Tongue (tissue), 2 donors: ENCODE results near the gene CILP2. TPM values are rescaled to one million over a fixed set of nuclear protein-coding genes. Genes with fewer than 3 reads are reported as not detected.
A peak's percentile ranks its signal among the peaks of the same experiment; 100 is the strongest.

Experiments used
- DNase-seq: peaks from one replicate; pipeline ENCODE4 v3.0.0-alpha.2; 2015
- total RNA-seq: library from RNA; depleted of rRNA; stranded (reverse); fragments of >200 nt; gene quantifications from one replicate; pipeline ENCODE4 v1.2.3, GENCODE V29; 2014

CILP2 gene
- total RNA-seq, 1 donor from 2014 or later, result 5.5 TPM

GRCh38 chr19:19563348-19563848 is 25.3 kb downstream of the CILP2 start:
- no peak for DNase-seq

- DNase-seq, result no peak
Observed at GRCh38 chr19:19566306-19566705, 28.2 kb downstream of the CILP2 start.

GRCh38 chr19:19567391-19567790 is 29.3 kb downstream of the CILP2 start:
- DNase-seq, result no peak

DNA sequence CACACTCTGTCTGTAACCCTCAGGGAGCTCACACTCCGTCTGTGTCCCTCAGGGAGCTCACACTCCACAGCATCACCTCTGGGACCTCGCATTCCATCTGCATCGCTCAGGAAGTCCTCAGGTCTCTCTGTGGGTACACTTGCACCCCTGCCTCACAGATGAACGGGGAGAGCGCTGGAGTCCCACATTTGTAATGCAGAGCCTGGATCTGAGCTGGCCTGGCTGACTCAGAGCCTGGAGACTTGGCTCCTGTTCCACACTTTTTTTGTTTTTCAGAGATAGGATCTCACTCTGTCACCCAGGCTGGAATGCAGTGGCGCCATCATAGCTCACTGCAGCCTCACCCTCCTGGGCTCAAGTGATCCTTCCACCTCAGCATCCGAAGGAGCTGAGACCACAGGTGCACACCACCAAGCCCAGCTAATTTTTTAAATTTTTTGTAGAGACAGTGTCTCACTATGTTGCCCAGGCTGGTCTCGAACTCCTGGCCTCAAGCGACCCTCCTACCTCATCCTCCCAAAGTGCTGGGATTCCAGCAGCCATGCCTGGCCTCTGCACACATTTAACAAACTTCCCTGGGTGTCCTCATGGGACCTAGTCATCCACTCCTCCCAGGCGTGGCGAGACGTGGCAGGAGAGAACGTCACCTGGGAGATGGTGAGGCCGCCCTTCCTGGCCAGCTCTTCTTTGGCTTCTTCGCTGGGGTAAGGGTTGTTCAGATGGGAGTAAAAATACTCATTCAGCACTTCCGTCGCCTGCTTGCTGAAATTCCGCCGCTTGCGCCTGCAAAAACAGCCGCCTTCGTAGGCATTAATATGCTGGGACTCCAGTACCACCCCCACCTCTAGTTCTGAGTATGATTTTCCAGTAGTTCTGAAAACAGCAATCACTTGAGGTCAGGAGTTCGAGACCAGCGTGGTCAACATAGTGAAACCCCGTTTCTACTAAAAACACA is 31.0 kb downstream of the CILP2 start:
- no peak for DNase-seq

DNA sequence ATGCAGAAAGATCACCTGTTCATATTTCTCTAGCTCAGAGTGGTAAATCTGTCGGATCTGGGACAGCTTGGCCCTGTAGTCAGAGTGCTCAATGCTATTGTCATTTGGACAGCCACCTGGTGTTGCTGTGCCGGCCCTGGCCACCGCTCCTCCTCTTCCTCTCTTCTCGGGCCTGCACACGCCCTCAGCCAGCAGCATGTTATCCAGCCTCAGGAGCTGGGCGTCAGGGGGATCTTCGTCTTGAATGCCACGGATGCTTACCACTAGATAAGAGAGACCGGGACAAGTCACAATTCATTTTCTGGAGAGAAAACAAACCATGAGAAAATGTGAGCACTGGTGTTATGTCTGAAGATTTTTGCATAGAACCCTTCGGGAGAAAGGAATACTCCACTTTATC is 32.5 kb downstream of the CILP2 start:
- no peak for DNase-seq

- no peak for DNase-seq
Observed at GRCh38 chr19:19571071-19571786, 33.2 kb downstream of the CILP2 start.

GRCh38 chr19:19575411-19575810 is 37.3 kb downstream of the CILP2 start:
- no peak for DNase-seq

GRCh38 chr19:19578252-19578651 is 40.2 kb downstream of the CILP2 start:
- peak; percentile 69 for DNase-seq

- DNase-seq, result no peak
Observed at GRCh38 chr19:19579533-19580361, 41.7 kb downstream of the CILP2 start.

DNA sequence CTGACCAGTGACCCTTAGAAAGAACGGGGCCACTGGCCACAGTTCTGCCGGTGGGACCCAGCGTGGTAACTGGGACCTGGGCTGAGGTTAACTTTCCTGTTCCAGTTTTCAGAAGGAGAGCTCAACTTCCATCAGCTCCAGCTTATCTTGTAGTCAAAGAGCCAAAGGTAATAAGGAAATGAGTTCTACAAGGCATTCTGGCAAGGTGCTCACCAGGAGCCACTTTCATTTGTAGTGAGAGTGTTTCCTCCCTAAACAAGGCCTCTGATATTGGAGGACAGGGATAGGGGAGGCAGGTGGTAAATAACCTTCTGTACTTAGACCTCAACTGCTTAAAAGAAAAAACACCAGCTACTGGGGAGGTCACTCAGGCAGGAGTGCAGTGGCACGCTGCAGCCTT is 42.4 kb downstream of the CILP2 start:
- DNase-seq, result no peak

- no peak for DNase-seq
Observed at GRCh38 chr19:19581391-19581790, 43.3 kb downstream of the CILP2 start.

GRCh38 chr19:19582471-19582870 is 44.4 kb downstream of the CILP2 start:
- no peak for DNase-seq

DNA sequence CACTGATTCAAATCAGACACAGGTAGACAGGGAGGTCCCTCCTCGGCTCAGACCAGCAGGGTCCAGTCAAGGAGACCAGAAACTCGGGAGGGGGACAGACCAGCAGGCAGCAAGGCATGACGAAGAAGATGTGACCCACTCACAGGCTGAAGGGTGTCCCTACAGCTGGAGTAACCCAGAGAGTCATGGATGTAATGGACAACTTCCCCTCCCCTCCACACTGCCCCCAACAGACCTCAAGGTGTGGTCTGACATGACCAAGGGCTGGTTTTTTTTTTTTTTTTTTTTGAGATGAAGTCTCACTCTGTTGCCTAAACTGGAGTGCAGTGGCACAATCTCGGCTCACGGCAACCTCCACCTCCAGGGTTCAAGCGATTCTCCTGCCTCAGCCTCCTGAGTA is 46.3 kb downstream of the CILP2 start:
- no peak for DNase-seq

DNA sequence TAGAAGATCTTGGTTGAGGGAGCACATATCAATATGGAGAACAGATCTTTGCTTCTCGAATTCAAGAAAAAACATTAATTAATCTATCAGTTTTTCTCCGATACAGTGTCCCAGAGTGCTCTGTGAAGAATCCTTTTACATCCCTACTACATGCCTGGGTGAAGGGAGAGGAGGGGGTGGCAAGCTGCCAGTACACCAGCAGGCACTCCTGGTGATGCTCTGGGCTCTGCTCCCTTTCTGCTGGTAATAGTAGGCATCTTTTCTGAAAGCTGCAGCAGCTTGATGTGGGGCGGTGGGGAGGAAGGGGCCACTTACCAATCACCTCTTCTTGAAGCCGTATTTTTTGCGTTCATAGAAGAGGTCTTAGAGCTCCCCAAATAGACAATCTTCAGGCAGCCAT is 49.7 kb downstream of the CILP2 start:
- peak; percentile 17 for DNase-seq

- no peak for DNase-seq
Observed at GRCh38 chr19:19588546-19588945, 50.5 kb downstream of the CILP2 start.

- DNase-seq, result peak; percentile 87
Observed at GRCh38 chr19:19591133-19591825, 53.2 kb downstream of the CILP2 start.

DNA sequence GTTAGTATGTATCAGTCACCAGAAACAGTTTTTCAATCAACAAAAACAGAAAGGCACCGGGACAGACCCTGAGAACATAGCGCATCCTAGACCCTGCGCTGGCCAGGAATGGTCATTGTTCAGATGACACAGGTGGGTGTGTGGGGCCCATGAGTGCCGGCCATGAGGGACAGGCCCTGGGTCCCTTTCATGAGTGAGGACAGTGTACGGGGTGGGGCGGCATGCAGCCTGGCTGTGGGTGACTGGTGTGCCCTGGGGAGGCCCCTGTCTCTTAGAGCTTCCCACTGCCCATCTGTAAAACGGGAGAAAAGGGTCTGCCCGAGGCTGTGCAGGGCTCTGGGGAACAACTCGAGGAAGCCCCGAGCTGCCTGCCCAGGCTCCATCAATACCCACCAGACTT is 54.6 kb downstream of the CILP2 start:
- no peak for DNase-seq

- DNase-seq, result no peak
Observed at GRCh38 chr19:19594381-19594780, 56.3 kb downstream of the CILP2 start.

GRCh38 chr19:19595171-19595701 is 57.2 kb downstream of the CILP2 start:
- no peak for DNase-seq
